Activated B cell treated with CpG ODN at 0.5 μM for 24 hours (primary cell): Measurements from ENCODE around the gene DOK7. TPM values are rescaled to one million over a fixed set of nuclear protein-coding genes. Genes with fewer than 3 reads are reported as not detected.
A peak's percentile ranks its signal among the peaks of the same experiment; 100 is the strongest.

Experiments
- ATAC-seq: fragments of 200-7000 bp; cut with Tn5 transposase; one replicate; pipeline ENCODE4 v1.10.0; 2021; ENCODE audit warnings: low read depth, mild to moderate bottlenecking, moderate library complexity
- CTCF ChIA-PET: fragments of 350-600 bp; sonication (Branson Sonifier 250); formaldehyde crosslinking; loops from one replicate; lab custom pipeline; 2021; ENCODE audit warnings: antibody characterized with exemption; lab: Charles Lee
- POLR2A ChIA-PET: fragments of 350-600 bp; sonication (Branson Sonifier 250); formaldehyde crosslinking; loops from one replicate; lab custom pipeline; 2021; ENCODE audit warnings: antibody characterized with exemption; lab: Charles Lee
- DNase-seq: peaks from one replicate; pipeline ENCODE4 v3.0.0; 2022
- H3K27ac Mint-ChIP-seq: one replicate; pipeline ENCODE4 v1.8.0; 2020; ENCODE audit warnings: mixed read lengths
- H3K27me3 Mint-ChIP-seq: one replicate; pipeline ENCODE4 v1.8.0; 2021; ENCODE audit warnings: mixed read lengths
- H3K36me3 Mint-ChIP-seq: one replicate; pipeline ENCODE4 v1.8.0; 2021; ENCODE audit warnings: low read depth, mixed read lengths
- H3K4me1 Mint-ChIP-seq: one replicate; pipeline ENCODE4 v1.8.0; 2021; ENCODE audit warnings: mixed read lengths
- H3K4me3 Mint-ChIP-seq: one replicate; pipeline ENCODE4 v1.8.0; 2020; ENCODE audit warnings: mild to moderate bottlenecking, mixed read lengths
- H3K9me3 Mint-ChIP-seq: one replicate; pipeline ENCODE4 v1.8.0; 2020; ENCODE audit warnings: mixed read lengths
- intact Hi-C: fragments of 100-400 bp; cut with micrococcal nuclease; formaldehyde crosslinking; loops from one replicate; pipeline ENCODE4 v1.15.1; 2024
- total RNA-seq: library from RNA; stranded (reverse); gene quantifications from 2 replicates; pipeline ENCODE4 v1.2.3, GENCODE V29; 2022
- TF ChIP-seq, protein P1 (sequence below): fragments of 200-600 bp; IDR thresholded peaks from one replicate; pipeline ENCODE4 v1.8.0; 2022; ENCODE audit warnings: antibody characterized with exemption, mild to moderate bottlenecking

The DOK7 gene
- total RNA-seq, 1 donor from 2014 or later, result 2.7 TPM

- intact Hi-C loops, result no loop called here
Observed at GRCh38 chr4:3527914-3528876, 65.1 kb downstream of the DOK7 start.

DNA sequence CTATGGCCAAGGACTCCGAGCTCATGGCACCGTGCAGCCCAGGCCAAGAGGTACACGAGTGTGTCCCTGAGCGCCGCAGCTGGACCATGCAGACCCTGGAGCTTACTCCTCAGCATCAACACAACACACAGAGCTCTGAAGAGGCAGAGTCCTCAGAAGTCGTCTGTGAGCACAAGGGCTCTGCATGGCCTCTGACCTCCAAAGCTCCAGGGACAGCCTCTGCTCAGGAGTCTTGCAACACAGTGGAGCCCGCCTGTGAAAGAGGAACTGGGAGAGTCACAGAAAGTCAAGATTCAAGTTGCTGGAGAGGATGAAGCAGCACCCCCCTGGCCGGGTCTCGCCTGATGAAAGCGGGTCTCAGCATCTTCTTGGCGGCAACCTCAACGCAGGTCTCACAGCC, 66.3 kb downstream of the DOK7 start:
- POLR2A ChIA-PET, result no interaction called here
- intact Hi-C loops, result no loop called here
- ATAC-seq (peak; percentile 41), DNase-seq (no peak)
- TF ChIP-seq, protein P1, sequence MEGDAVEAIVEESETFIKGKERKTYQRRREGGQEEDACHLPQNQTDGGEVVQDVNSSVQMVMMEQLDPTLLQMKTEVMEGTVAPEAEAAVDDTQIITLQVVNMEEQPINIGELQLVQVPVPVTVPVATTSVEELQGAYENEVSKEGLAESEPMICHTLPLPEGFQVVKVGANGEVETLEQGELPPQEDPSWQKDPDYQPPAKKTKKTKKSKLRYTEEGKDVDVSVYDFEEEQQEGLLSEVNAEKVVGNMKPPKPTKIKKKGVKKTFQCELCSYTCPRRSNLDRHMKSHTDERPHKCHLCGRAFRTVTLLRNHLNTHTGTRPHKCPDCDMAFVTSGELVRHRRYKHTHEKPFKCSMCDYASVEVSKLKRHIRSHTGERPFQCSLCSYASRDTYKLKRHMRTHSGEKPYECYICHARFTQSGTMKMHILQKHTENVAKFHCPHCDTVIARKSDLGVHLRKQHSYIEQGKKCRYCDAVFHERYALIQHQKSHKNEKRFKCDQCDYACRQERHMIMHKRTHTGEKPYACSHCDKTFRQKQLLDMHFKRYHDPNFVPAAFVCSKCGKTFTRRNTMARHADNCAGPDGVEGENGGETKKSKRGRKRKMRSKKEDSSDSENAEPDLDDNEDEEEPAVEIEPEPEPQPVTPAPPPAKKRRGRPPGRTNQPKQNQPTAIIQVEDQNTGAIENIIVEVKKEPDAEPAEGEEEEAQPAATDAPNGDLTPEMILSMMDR, result no peak
- no peaks in the 10 kb centered on the region for H3K9me3 Mint-ChIP-seq
- CTCF ChIA-PET, result no interaction called here
- H3K4me3 Mint-ChIP-seq, result peak overlapping the region; percentile 50
- no peaks in the 10 kb centered on the region for H3K27me3 Mint-ChIP-seq
- no peak overlapping the region for H3K27ac Mint-ChIP-seq
- H3K36me3 Mint-ChIP-seq, result peaks cover 37% of the 10 kb centered on the region
- H3K4me1 Mint-ChIP-seq, result peaks cover 46% of the 10 kb centered on the region

More at GRCh38 chr4:3527914-3528876, 65.1 kb downstream of the DOK7 start:
- DNase-seq (no peak), ATAC-seq (no peak)
- H3K36me3 Mint-ChIP-seq, result peaks cover 47% of the 10 kb centered on the region
- H3K27ac Mint-ChIP-seq, result no peak overlapping the region
- H3K4me3 Mint-ChIP-seq, result no peak overlapping the region
- no peaks in the 10 kb centered on the region for H3K9me3 Mint-ChIP-seq
- TF ChIP-seq, protein P1, result no peak
- ChIA-PET POLR2A (no interaction called here), CTCF (no interaction called here)
- H3K4me1 Mint-ChIP-seq, result peaks cover 43% of the 10 kb centered on the region
- H3K27me3 Mint-ChIP-seq, result no peaks in the 10 kb centered on the region

DNA sequence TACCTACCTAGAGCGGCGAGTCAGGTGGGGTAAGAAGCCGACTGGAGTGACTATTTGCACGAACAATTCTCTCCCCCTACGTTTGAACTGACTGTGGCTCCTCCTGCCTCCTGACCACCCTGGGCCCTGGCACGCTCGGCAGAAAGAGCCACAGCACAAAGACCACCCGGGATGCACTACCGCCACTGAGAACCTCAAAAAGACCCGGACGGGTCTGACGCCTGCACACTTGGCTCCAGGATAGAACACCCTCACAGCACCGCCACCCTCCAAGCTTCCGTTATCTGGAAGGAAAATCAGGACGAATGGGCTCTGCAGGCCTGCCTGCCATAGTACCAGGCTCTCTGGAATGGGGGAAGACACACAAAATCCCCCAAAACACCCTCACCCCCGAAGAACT, 66.9 kb downstream of the DOK7 start:
- TF ChIP-seq, protein P1, result no peak
- ChIA-PET CTCF (no interaction called here), POLR2A (no interaction called here)
- no peaks in the 10 kb centered on the region for H3K9me3 Mint-ChIP-seq
- H3K4me1 Mint-ChIP-seq, result peaks cover 46% of the 10 kb centered on the region
- peak overlapping the region; percentile 33 for H3K4me3 Mint-ChIP-seq
- intact Hi-C loops, result loop anchor here (5.0 kb wide), 1 partner anchor 717 kb away; the partner anchor contains the start of gene TMEM128
- no peak for ATAC-seq
- no peak overlapping the region for H3K27ac Mint-ChIP-seq
- H3K36me3 Mint-ChIP-seq, result peaks cover 30% of the 10 kb centered on the region
- no peaks in the 10 kb centered on the region for H3K27me3 Mint-ChIP-seq
- DNase-seq, result no peak

- CTCF ChIA-PET, result no interaction called here
Observed at GRCh38 chr4:3530663-3531254, 67.7 kb downstream of the DOK7 start.

More at GRCh38 chr4:3530663-3531254, 67.7 kb downstream of the DOK7 start:
- no peak for DNase-seq
- intact Hi-C loops, result loop anchor here (5.0 kb wide), 1 partner anchor 717 kb away; the partner anchor contains the start of gene TMEM128
- TF ChIP-seq, protein P1, result no peak
- peaks cover 23% of the 10 kb centered on the region for H3K36me3 Mint-ChIP-seq
- no peak for ATAC-seq
- no peaks in the 10 kb centered on the region for H3K9me3 Mint-ChIP-seq
- POLR2A ChIA-PET, result no interaction called here
- H3K4me1 Mint-ChIP-seq, result peaks cover 46% of the 10 kb centered on the region
- H3K4me3 Mint-ChIP-seq, result peak overlapping the region; percentile 99
- H3K27me3 Mint-ChIP-seq, result no peaks in the 10 kb centered on the region
- H3K27ac Mint-ChIP-seq, result no peak overlapping the region
